HepG2 (cell line): ENCODE data around the gene SLC25A25. TPM values are rescaled to one million over a fixed set of nuclear protein-coding genes. Genes with fewer than 3 reads are reported as not detected.
A peak's percentile ranks its signal among the peaks of the same experiment; 100 is the strongest.

Source experiments
- AGO2 ChIP-seq: fragments of 200-400 bp; formaldehyde crosslinking; optimal IDR thresholded peaks from 2 replicates; pipeline ENCODE3; 2017; ENCODE audit warnings: mild to moderate bottlenecking, low read depth, low read length, moderate library complexity
- ARHGAP35 ChIP-seq: sonication (generic); formaldehyde crosslinking; IDR thresholded peaks from 2 replicates; pipeline ENCODE4 v1.9.0; 2022; ENCODE audit warnings: mild to moderate bottlenecking, inconsistent platforms, moderate library complexity, missing genetic modification reagents, borderline replicate concordance
- ARNTL ChIP-seq: sonication (generic); formaldehyde crosslinking; IDR thresholded peaks from 2 replicates; pipeline ENCODE4 v1.4.0; 2020; ENCODE audit warnings: mild to moderate bottlenecking, missing genetic modification reagents
- BRCA1 ChIP-seq: sonication (generic); formaldehyde crosslinking; IDR thresholded peaks from 2 replicates; pipeline ENCODE4 v1.4.0; 2020; ENCODE audit warnings: missing genetic modification reagents
- CAMTA2 ChIP-seq: sonication (generic); formaldehyde crosslinking; IDR thresholded peaks from 2 replicates; pipeline ENCODE4 v1.4.0; 2020; ENCODE audit warnings: mild to moderate bottlenecking, missing genetic modification reagents, borderline replicate concordance
- CENPBD1 ChIP-seq: sonication (generic); formaldehyde crosslinking; IDR thresholded peaks from 2 replicates; pipeline ENCODE4 v1.8.0; 2022; ENCODE audit warnings: missing genetic modification reagents, low read depth, mild to moderate bottlenecking, borderline replicate concordance
- CSRNP2 ChIP-seq: sonication (generic); formaldehyde crosslinking; conservative IDR thresholded peaks from 2 replicates; pipeline ENCODE4 v1.8.0; 2022; ENCODE audit warnings: low read depth, missing genetic modification reagents
- KDM3A ChIP-seq: IDR thresholded peaks from 2 replicates; pipeline ENCODE4 v1.6.1; 2018; ENCODE audit warnings: low read depth, missing compliant biosample characterization
- MTERF4 ChIP-seq: sonication (generic); formaldehyde crosslinking; IDR thresholded peaks from 2 replicates; pipeline ENCODE4 v1.8.0; 2023; ENCODE audit warnings: mild to moderate bottlenecking, missing genetic modification reagents
- SNRNP70 ChIP-seq: fragments of 200-400 bp; formaldehyde crosslinking; IDR thresholded peaks from 2 replicates; pipeline ENCODE4 v1.6.1; 2017; ENCODE audit warnings: mild to moderate bottlenecking, low read depth, low read length, moderate library complexity
- TCF7L2 ChIP-seq: IDR thresholded peaks from 2 replicates; pipeline ENCODE4 v1.6.1; 2011; ENCODE audit warnings: mild to moderate bottlenecking, low read depth, low read length, moderate library complexity
- TGIF2 ChIP-seq: IDR thresholded peaks from 2 replicates; pipeline ENCODE4 v1.6.1; 2016; ENCODE audit warnings: control low read depth, missing compliant biosample characterization
- THAP11 ChIP-seq: IDR thresholded peaks from 2 replicates; pipeline ENCODE4 v1.6.1; 2016; ENCODE audit warnings: missing biosample characterization, missing genetic modification reagents
- ZFAT ChIP-seq: sonication (generic); formaldehyde crosslinking; conservative IDR thresholded peaks from 2 replicates; pipeline ENCODE4 v1.8.1; 2023; ENCODE audit warnings: missing genetic modification reagents, inconsistent platforms
- ZNF121 ChIP-seq: sonication (generic); formaldehyde crosslinking; IDR thresholded peaks from 2 replicates; pipeline ENCODE4 v1.5.0; 2020; ENCODE audit warnings: mild to moderate bottlenecking, missing genetic modification reagents
- ZNF557 ChIP-seq: sonication (generic); formaldehyde crosslinking; IDR thresholded peaks from 2 replicates; pipeline ENCODE4 v1.4.0; 2020; ENCODE audit warnings: missing genetic modification reagents
- ZNF780A ChIP-seq: sonication (generic); formaldehyde crosslinking; IDR thresholded peaks from 2 replicates; pipeline ENCODE4 v1.8.0; 2022; ENCODE audit warnings: mild to moderate bottlenecking, missing genetic modification reagents, moderate library complexity
- ZSCAN31 ChIP-seq: sonication (generic); formaldehyde crosslinking; IDR thresholded peaks from 2 replicates; pipeline ENCODE4 v1.5.0; 2020; ENCODE audit warnings: low read depth, mild to moderate bottlenecking, missing genetic modification reagents
- polyA plus RNA-seq, 8 experiments: library from polyadenylated mRNA; depleted of rRNA in 3 of 8; stranded (reverse) in 7 of 8; unstranded in 1 of 8; fragments of >200 nt; fragmentation: Illumina TruSeq in 4 of 8; extraction: Trizol in 4 of 8; gene quantifications; 2 replicates each; pipeline versions ENCODE4 v1.2.1 to v1.2.3, GENCODE V29; 2011 to 2016; ENCODE audit warnings: low read depth in 4 of 8, missing spikeins in 1 of 8, mixed read lengths in 1 of 8; ENCODE audit not compliant: insufficient read depth in 1 of 8
- total RNA-seq, 5 experiments: library from RNA; depleted of rRNA; stranded (reverse); fragments of >200 nt; fragmentation: Illumina TruSeq; extraction: Trizol; gene quantifications; 2 replicates each; pipeline ENCODE4 v1.2.3, GENCODE V29; 2016; ENCODE audit warnings: low read depth in 1 of 5
- TF ChIP-seq, protein P1 (sequence below), 2 experiments: sonication (generic) in 1 of 2; formaldehyde crosslinking in 1 of 2; IDR thresholded peaks; 2 replicates each; pipeline versions ENCODE4 v1.4.0 to v1.6.1; 2018 to 2020; ENCODE audit warnings: missing genetic modification reagents in 2 of 2, borderline replicate concordance in 1 of 2, low read depth in 1 of 2, mild to moderate bottlenecking in 1 of 2, missing biosample characterization in 1 of 2
- TF ChIP-seq, protein P2 (sequence below): IDR thresholded peaks from 2 replicates; pipeline ENCODE4 v1.6.1; 2018; ENCODE audit warnings: missing genetic modification reagents
- TF ChIP-seq, protein P3 (sequence below): sonication (generic); formaldehyde crosslinking; IDR thresholded peaks from 2 replicates; pipeline ENCODE4 v1.8.1; 2023; ENCODE audit warnings: missing genetic modification reagents, mild to moderate bottlenecking, borderline replicate concordance
- TF ChIP-seq, protein P4 (sequence below): sonication (generic); formaldehyde crosslinking; conservative IDR thresholded peaks from 2 replicates; pipeline ENCODE4 v1.8.1; 2023; ENCODE audit warnings: missing genetic modification reagents

SLC25A25 gene
- total and polyA plus RNA-seq, 2 of the 13 experiments (the other 11 are each of a cell fraction or from before 2014, with no cell fraction given): 10.5 to 24.8 TPM

DNA sequence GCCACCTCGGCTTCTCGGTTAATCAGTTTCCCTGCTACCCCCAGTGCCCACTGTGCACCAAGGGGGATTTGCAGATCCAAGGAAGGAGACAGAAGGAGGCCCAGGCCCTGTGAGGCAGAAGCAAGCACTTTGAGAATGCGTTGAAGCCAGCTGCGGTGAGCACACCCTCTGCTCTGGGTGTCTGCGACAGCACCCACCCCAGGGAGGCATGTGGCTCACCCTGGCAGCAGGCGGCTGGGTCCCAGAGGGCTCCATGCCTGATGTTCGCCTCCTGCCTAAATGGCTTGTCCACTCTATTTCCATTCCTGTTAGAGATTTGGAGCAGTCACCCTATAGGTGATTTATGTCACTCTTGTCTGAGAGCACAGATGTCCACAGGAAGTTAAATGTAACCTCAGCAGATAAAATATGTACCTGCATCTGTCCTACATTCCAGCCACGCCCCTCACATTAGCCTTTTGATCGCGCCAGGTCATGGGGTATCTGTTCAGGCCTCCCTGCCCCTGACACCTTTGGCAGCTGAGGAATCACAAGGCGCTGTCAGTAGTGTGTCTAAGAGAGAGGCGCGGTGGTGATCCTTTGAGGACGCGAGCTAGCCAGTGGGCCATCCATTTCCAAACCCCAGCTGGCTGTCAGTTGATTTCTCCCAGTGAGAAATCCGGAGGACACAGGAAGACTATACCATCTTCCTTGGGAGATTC is 31.3 kb downstream of the SLC25A25 start (continued):
- TF ChIP-seq, protein P1, sequence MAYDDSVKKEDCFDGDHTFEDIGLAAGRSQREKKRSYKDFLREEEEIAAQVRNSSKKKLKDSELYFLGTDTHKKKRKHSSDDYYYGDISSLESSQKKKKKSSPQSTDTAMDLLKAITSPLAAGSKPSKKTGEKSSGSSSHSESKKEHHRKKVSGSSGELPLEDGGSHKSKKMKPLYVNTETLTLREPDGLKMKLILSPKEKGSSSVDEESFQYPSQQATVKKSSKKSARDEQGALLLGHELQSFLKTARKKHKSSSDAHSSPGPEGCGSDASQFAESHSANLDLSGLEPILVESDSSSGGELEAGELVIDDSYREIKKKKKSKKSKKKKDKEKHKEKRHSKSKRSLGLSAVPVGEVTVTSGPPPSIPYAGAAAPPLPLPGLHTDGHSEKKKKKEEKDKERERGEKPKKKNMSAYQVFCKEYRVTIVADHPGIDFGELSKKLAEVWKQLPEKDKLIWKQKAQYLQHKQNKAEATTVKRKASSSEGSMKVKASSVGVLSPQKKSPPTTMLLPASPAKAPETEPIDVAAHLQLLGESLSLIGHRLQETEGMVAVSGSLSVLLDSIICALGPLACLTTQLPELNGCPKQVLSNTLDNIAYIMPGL (CRISPR knock-in tag; IDR thresholded peaks at IDR 0.05; ENCODE audit: borderline replicate concordance in 1 of 2, low read depth in 1 of 2): no peak
- TF ChIP-seq ZNF121 (CRISPR knock-in tag) (no peak), AGO2 (no peak), ZFAT (CRISPR knock-in tag) (no peak), SNRNP70 (no peak), ZNF780A (CRISPR knock-in tag) (no peak), THAP11 (CRISPR knock-in tag) (no peak), CSRNP2 (no peak), ARNTL (CRISPR knock-in tag) (no peak), TCF7L2 (no peak), ZSCAN31 (CRISPR knock-in tag) (0 out of 2 replicates have a peak, but pooled peaks have one; percentile 1), TGIF2 (CRISPR knock-in tag) (no peak), KDM3A (CRISPR knock-in tag) (no peak), BRCA1 (CRISPR knock-in tag) (no peak), ZNF557 (CRISPR knock-in tag) (0 out of 2 replicates have a peak, but pooled peaks have one; percentile 39), MTERF4 (CRISPR knock-in tag) (0 out of 2 replicates have a peak, but pooled peaks have one; percentile 21), CAMTA2 (CRISPR knock-in tag) (0 out of 2 replicates have a peak, but pooled peaks have one; percentile 6), ARHGAP35 (CRISPR knock-in tag) (no peak), CENPBD1 (CRISPR knock-in tag) (no peak)
- TF ChIP-seq, protein P2, sequence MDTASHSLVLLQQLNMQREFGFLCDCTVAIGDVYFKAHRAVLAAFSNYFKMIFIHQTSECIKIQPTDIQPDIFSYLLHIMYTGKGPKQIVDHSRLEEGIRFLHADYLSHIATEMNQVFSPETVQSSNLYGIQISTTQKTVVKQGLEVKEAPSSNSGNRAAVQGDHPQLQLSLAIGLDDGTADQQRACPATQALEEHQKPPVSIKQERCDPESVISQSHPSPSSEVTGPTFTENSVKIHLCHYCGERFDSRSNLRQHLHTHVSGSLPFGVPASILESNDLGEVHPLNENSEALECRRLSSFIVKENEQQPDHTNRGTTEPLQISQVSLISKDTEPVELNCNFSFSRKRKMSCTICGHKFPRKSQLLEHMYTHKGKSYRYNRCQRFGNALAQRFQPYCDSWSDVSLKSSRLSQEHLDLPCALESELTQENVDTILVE (CRISPR knock-in tag): 0 out of 2 replicates have a peak, but pooled peaks have one; percentile 5
- TF ChIP-seq, protein P3, sequence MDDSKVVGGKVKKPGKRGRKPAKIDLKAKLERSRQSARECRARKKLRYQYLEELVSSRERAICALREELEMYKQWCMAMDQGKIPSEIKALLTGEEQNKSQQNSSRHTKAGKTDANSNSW (CRISPR knock-in tag): no peak
- TF ChIP-seq, protein P4, sequence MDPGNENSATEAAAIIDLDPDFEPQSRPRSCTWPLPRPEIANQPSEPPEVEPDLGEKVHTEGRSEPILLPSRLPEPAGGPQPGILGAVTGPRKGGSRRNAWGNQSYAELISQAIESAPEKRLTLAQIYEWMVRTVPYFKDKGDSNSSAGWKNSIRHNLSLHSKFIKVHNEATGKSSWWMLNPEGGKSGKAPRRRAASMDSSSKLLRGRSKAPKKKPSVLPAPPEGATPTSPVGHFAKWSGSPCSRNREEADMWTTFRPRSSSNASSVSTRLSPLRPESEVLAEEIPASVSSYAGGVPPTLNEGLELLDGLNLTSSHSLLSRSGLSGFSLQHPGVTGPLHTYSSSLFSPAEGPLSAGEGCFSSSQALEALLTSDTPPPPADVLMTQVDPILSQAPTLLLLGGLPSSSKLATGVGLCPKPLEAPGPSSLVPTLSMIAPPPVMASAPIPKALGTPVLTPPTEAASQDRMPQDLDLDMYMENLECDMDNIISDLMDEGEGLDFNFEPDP (CRISPR knock-in tag): no peak
